H1 (cell line): ENCODE measurements around the gene DARS1. TPM values are rescaled to one million over a fixed set of nuclear protein-coding genes. Genes with fewer than 3 reads are reported as not detected.

Experiments used
- GABPA ChIP-seq: IDR thresholded peaks from 2 replicates; pipeline ENCODE4 v1.6.1; 2011; ENCODE audit warnings: mild to moderate bottlenecking, low read length, moderate library complexity, borderline replicate concordance; ENCODE audit not compliant: insufficient read depth
- PHF8 ChIP-seq: fragments of 200-600 bp; sonication (generic); conservative IDR thresholded peaks from 2 replicates; pipeline ENCODE4 v1.7.1; 2012; ENCODE audit warnings: low read depth, mild to moderate bottlenecking, inconsistent platforms, low read length, moderate library complexity
- RAD21 ChIP-seq, 2 experiments: IDR thresholded peaks in 1 of 2; conservative IDR thresholded peaks in 1 of 2; 2 replicates each; pipeline ENCODE4 v1.6.1; 2011; ENCODE audit warnings: low read depth in 2 of 2, low read length in 2 of 2, improper control_type of control experiment in 1 of 2, inconsistent platforms in 1 of 2, mild to moderate bottlenecking in 1 of 2, moderate library complexity in 1 of 2
- SIN3A ChIP-seq, 2 experiments: IDR thresholded peaks in 1 of 2; conservative IDR thresholded peaks in 1 of 2; 2 replicates each; pipeline ENCODE4 v1.6.1; 2011 to 2012; ENCODE audit warnings: low read length in 2 of 2, improper control_type of control experiment in 1 of 2, low read depth in 1 of 2, mild to moderate bottlenecking in 1 of 2
- SIRT6 ChIP-seq: IDR thresholded peaks from one replicate; pipeline ENCODE4 v1.7.1; 2012; ENCODE audit warnings: low read length, inconsistent platforms
- polyA plus RNA-seq, 7 experiments: library from polyadenylated mRNA; depleted of rRNA in 3 of 7; stranded (reverse) in 5 of 7; unstranded in 2 of 7; fragments of >200 nt in 5 of 7; fragments of 200-250 nt in 2 of 7; gene quantifications; 1 replicate in 5 of 7; 2 replicates in 1 of 7; 4 replicates in 1 of 7; pipeline versions ENCODE4 v1.2.1 to v1.2.3, GENCODE V29; 2011 to 2013; ENCODE audit warnings: missing spikeins in 2 of 7, mixed read lengths in 2 of 7
- total RNA-seq: library from RNA; stranded (reverse); fragmentation: NEBNext Ultra II Directional; extraction: Animal tissue kit (Norgen Biotek cat#: 25700); gene quantifications from 2 replicates; pipeline ENCODE4 v1.2.1, GENCODE V29; 2021

DARS1 gene
- total and polyA plus RNA-seq, 2 of the 8 experiments (the other 6 are each of a cell fraction or from before 2014, with no cell fraction given), result 61.7 to 85.9 TPM

- TF ChIP-seq PHF8 (no peak), SIRT6 (no peak), SIN3A (conservative IDR thresholded peaks at IDR 0.05 in 1 of 2, IDR thresholded peaks at IDR 0.05 in 1 of 2; ENCODE audit: low read depth in 1 of 2, low read length in 2 of 2) (no peak), GABPA (no peak), RAD21 (IDR thresholded peaks at IDR 0.05 in 1 of 2, conservative IDR thresholded peaks at IDR 0.05 in 1 of 2; ENCODE audit: low read depth in 2 of 2, low read length in 2 of 2) (no peak)
These were observed 92.0 kb downstream of the DARS1 start (continued) for GRCh38 chr2:135893374-135893794.
